ENCODE data around the gene EIF1AD.

DNA sequence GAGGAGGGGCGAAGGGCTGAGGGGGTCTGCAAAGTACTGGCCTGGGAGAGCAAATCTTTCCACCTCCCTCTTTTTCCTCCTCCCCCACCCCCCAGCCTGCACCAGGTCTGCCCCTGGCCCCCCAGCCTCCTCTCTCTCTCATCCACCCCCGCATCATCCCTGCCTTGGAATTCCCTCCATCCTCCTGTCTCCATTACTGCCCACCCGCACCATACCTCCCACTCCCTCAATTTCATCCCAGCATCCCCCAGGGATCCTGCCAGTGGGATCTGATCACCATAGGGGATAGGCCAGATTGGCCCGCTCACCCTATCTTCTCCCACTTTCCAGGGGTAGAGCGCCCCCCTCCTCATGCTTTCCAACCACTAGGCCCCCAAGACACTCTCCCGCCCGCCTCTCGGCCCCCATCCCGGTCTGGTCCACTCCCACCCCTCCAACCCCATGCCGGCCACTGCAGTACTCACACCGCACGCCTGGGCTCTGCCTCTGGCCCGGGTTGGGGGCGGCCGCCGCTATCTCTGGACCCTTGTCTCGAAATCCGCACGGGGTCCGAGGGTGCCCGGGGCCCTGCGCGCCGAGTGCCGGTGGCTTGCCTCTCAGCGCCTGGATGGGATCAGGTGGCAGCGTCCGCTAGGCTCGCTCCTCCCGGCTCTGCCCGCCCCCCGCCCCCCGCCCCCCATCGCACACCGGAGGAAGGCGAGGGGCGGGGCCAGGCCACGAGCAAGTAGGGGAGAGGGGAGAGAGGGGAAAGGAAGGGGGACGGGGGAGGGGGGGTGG, 46.8 kb upstream of the EIF1AD start, which contains the start of gene GAL3ST3:
- TF ChIP-seq, protein P1, sequence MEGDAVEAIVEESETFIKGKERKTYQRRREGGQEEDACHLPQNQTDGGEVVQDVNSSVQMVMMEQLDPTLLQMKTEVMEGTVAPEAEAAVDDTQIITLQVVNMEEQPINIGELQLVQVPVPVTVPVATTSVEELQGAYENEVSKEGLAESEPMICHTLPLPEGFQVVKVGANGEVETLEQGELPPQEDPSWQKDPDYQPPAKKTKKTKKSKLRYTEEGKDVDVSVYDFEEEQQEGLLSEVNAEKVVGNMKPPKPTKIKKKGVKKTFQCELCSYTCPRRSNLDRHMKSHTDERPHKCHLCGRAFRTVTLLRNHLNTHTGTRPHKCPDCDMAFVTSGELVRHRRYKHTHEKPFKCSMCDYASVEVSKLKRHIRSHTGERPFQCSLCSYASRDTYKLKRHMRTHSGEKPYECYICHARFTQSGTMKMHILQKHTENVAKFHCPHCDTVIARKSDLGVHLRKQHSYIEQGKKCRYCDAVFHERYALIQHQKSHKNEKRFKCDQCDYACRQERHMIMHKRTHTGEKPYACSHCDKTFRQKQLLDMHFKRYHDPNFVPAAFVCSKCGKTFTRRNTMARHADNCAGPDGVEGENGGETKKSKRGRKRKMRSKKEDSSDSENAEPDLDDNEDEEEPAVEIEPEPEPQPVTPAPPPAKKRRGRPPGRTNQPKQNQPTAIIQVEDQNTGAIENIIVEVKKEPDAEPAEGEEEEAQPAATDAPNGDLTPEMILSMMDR (IDR thresholded peaks at IDR 0.05) = no peak
- peak in 1 of 2 donors; percentile 60 for TF ChIP-seq POLR2A (IDR thresholded peaks at IDR 0.05)
